HEK293 (cell line): ENCODE measurements around the gene CORO7.

ENCODE experiments used
- BCL11B ChIP-seq: fragments of 450-650 bp; formaldehyde crosslinking; IDR thresholded peaks from 2 replicates; pipeline ENCODE4 v1.5.1; 2016; ENCODE audit warnings: low read depth, missing biosample characterization, missing genetic modification characterization
- CTCF ChIP-seq: fragments of 450-650 bp; formaldehyde crosslinking; IDR thresholded peaks from 2 replicates; pipeline ENCODE4 v1.5.1; 2016; ENCODE audit warnings: missing biosample characterization, missing genetic modification characterization
- GLI2 ChIP-seq: fragments of 450-650 bp; formaldehyde crosslinking; IDR thresholded peaks from 2 replicates; pipeline ENCODE4; 2017; ENCODE audit warnings: missing biosample characterization, missing genetic modification characterization, low read depth, borderline replicate concordance
- KLF16 ChIP-seq: fragments of 450-650 bp; formaldehyde crosslinking; IDR thresholded peaks from 2 replicates; pipeline ENCODE4 v1.5.1; 2017; ENCODE audit warnings: missing biosample characterization, missing genetic modification characterization
- SETDB1 ChIP-seq: IDR thresholded peaks from one replicate; pipeline ENCODE4 v1.6.1; 2017; ENCODE audit warnings: mild to moderate bottlenecking, low read length, moderate library complexity, mixed read lengths; ENCODE audit not compliant: insufficient read length
- YY1 ChIP-seq: fragments of 450-650 bp; formaldehyde crosslinking; IDR thresholded peaks from 2 replicates; pipeline ENCODE4 v1.5.1; 2018; ENCODE audit warnings: missing biosample characterization, missing genetic modification characterization
- ZEB2 ChIP-seq: fragments of 450-650 bp; formaldehyde crosslinking; IDR thresholded peaks from 2 replicates; pipeline ENCODE4 v1.5.1; 2016; ENCODE audit warnings: missing biosample characterization, missing genetic modification characterization
- ZNF280D ChIP-seq: fragments of 450-650 bp; formaldehyde crosslinking; IDR thresholded peaks from 2 replicates; pipeline ENCODE4 v1.5.1; 2016; ENCODE audit warnings: missing biosample characterization, missing genetic modification characterization
- ZNF792 ChIP-seq: fragments of 450-650 bp; formaldehyde crosslinking; IDR thresholded peaks from 2 replicates; pipeline ENCODE4 v1.5.1; 2016; ENCODE audit warnings: missing biosample characterization, missing genetic modification characterization
- ZSCAN30 ChIP-seq: fragments of 450-650 bp; IDR thresholded peaks from 2 replicates; pipeline ENCODE4 v1.5.1; 2018; ENCODE audit warnings: missing biosample characterization, mild to moderate bottlenecking, missing genetic modification characterization, moderate library complexity
- ZXDB ChIP-seq: fragments of 450-650 bp; formaldehyde crosslinking; IDR thresholded peaks from 2 replicates; pipeline ENCODE4 v1.5.1; 2016; ENCODE audit warnings: missing biosample characterization, missing genetic modification characterization

GRCh38 chr16:4433914-4434787 lies 17.8 kb upstream of the CORO7 start:
- no peak for TF ChIP-seq CTCF (tag by site-specific recombination)
- no peak for TF ChIP-seq YY1
- TF ChIP-seq SETDB1, result no peak
- no peak for TF ChIP-seq GLI2 (tag by site-specific recombination)
- TF ChIP-seq KLF16, result no peak
- no peak for TF ChIP-seq BCL11B (tag by site-specific recombination)
- no peak for TF ChIP-seq ZSCAN30 (tag by site-specific recombination)
- no peak for TF ChIP-seq ZEB2 (tag by site-specific recombination)
- no peak for TF ChIP-seq ZNF792
- TF ChIP-seq ZNF280D, result no peak
- no peak for TF ChIP-seq ZXDB
